Superior temporal gyrus (tissue), 1 donor: ENCODE measurements around the gene ST6GALNAC2.
"Not testable (repeated sequence)": the region's sequence is repeated elsewhere in the genome, so short reads cannot be mapped to it uniquely, and the experiment has no call there.

Experiments
- DNase-seq: peaks from one replicate; pipeline ENCODE4 v3.0.0-alpha.2; 2016; ENCODE audit errors: extremely low spot score

The ST6GALNAC2 gene

DNA sequence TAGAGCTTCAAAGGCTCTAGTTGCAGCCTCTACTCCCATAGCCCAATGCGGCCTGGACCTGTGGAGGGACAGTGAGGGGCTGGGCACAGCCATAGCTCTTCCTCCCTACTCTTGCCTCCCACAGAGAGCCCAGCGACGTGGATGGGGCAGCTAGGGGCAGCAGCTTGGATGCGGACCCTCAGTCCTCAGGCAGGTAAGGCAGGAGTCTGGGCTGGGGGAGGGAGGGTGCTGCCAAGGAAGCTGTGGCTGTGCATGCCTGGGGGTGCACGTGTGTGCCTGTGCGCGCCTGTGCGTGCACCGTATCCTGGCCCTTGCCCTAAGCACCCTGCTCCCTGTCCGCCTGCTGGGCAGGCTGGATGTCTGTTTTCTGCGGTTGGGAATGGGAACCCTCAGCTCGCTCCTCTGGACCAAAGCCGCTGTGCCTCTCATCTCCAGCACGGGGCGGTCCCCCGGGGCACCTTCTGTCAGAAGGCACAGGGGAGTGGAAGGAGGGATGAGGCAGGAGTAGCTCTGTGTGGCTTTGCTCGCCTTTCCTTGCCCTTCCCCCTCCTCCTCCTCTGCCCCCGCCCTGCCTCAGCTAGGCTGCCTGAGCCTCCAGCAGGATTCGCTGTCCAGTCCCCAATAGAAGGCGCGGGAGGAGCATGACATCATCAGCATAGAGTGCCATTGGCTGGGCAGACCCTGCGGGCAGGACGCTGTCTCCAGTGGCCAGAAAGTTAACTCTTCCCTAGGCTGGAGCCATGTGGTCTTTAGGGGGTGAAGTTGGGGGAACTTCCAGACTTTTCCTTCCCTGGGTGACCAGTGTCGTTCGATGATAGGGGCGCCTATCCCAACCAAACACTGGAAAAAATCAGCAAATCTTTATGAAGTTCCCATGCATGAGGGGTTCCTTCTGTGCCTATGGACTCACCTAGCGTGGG lies 45.0 kb downstream of the ST6GALNAC2 start:
- DNase-seq, result peak; percentile 98

DNA sequence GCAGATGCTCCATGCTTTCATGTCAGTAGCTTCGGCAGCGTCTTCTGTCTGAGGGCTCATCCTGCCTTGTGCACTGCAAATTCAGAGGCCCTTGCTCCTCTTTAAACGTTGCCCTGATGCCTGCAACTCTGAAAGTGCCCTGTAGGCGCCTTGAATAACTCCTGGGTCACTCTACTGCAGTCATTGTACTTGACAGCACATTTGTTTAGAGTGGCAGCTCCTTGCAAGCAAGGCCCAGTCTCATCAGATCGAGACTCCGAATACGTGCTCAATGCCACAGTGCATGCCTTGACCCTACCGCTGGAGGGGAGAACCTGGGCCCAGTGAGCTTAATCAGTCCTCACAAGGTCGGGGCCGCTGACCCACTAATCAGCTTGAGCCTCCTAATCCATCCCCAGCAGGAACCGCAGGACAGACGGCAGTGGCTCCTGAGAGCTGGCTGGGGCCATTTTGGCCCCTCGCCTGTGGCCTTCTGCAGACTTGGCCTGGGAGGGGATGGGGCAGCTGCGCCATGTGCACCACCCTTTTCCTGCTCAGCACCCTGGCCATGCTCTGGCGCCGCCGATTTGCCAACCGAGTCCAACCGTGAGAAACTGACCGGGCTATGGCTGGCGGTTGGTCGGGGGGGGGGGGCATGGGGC lies 45.9 kb downstream of the ST6GALNAC2 start, which contains the start of gene PRCD:
Gene PRCD (plus strand): TSS at position 414 of the 641 bp plus-strand sequence. CDS start 98 bp downstream, at position 512.
- DNase-seq, result no peak

DNA sequence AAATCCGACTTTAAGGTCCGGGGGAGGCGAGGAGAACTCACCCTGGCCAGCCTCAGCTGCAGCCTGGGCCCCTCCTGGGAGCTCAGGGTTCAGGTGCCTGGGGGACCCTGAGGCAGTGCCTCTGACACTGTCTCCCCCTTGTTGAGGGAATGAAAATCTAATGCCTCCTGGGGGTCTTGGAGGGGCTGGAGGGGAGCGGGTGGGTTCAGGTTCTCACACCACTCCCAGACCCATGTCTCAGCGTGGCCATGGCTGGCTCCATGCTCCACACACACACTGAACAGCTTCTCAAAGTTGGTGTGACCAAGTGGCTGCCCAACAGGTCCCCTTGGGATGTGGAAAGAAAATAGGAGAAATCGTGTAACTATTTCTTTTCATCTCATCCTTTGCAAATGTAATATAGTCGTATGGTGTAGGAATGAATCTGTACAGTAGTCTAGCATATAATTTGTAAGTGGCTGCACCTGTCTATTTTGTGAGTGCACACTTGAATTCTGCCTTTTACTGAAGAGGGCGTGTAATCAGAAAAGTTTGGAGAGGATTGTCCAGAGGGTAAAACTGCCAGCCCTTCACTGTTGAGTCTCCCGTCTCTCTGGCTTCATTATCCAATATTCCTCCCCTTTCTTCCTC lies 46.6 kb downstream of the ST6GALNAC2 start:
- no peak for DNase-seq

DNA sequence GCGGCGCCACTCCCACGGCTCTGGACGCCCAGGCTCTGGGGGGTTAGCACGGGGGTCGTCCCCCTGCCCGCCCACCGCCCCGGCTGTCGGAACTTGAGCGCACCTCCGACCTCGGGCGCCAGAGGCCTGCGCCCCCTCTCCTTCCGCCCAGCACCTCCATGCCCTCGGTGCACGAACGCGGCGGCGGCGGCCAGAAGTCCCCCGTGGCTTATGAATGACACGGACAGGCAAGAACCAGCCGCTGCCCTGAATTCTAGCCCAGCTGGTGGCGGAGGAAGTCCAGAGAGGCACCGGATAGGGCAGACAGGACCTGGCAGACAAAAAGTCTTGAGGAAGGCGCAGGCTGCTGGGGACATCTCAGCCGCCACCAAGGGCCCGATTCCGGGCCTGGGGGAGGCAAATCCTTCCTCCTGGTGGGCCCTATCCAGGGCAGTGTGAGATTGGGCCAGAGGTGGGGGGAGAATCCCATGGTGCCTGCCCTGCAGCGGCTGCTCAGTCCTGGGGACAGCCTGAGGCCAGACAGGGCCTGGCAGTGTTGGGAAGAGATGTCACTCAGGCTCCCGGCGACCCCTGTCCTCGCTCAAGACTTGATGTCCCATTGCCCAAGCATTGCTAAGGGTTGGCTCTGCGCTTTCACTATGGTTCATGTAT lies 47.3 kb downstream of the ST6GALNAC2 start:
- DNase-seq, result no peak

DNA sequence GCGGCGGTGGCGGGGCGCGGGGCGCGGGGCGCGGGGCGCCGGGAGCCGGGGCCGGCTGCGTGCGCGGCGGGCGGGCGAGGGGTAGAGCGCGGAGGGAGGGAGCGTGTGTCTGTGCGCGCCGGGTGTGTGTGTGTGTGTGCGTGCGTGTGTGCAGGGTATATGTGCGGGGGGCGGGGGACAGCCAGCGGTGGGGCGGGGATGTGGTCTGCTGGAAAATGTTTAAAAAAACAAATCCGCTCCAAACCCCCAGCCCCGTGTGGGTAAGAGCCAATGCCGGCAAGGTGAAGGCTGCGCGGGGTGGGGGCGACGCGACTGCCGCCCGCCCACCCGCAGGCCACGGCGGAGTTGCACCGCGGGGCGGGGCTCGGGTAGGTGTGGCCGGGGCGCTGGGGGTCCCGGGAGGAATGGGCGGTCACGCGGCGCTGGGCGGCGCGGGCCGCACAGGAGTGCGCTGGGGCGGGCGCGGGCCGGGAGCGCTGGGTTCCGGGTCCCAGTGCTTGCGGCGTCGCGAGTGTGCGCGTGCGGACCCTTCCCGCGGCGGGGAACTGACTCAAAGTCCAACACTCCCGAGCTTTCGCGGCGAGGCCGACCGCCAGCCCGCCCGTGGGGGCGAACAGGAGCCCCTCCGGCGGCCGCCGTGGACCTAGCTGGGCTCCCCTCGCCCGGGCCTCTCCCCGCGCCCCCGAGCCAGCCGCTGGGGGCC lies 47.9 kb downstream of the ST6GALNAC2 start, which contains the start of gene CYGB:
Gene CYGB (minus strand): TSS at position 132 of the 703 bp plus-strand sequence. CDS start 167 bp downstream, outside the sequence.
- no peak for DNase-seq

DNA sequence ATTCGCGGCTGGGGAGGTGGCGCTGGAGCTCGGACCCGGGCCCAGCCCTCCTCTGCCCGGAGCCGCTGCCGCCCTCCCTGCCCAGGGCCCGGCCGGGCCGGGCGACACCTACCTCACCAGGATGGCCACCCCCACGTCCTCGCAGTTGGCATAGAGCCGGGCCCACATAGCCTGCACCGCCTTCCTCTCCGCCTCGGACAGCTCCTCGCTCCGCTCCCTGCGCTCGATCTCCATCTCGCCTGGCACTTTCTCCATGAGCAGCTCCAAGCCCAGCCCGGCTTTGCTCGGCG lies 48.4 kb downstream of the ST6GALNAC2 start:
- DNase-seq, result no peak

DNA sequence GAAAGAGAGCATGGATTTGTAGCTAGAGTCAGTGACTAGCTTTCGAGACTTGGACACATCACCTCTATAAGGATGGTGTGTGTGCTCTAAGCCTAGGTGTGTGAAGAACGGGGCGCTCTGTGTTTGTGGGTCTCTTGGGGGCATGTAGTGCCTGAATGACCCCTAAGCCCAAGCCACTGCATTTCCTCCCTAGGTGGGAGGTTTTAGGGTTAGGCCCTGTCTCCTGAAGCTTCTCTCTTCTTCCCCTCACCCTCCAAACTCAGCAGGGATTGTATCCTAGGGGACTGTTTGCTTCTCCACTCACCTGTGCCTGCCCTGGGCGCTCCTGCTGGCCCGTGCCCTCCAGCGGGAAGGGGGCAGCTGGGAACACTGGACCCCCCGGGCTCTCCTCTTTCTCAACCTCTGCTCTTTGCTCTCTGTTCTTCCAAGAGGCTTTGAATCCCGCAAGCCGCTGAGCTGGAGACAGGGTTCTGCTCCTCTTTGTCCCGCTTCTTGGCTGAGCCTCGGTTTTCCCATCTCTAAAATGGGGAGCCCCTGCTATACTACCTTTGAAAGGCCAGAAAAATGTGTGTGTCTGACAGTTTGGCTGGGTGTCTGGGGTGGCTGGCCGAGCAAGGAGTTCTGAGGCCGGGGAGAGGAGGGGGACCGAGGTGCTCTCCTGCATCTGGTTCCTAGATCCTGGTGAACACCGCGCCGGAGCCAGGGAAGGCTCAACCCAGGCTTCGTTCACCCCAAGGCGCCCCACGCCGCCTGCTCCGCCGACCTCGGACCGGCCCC lies 49.0 kb downstream of the ST6GALNAC2 start:
- no peak for DNase-seq

DNA sequence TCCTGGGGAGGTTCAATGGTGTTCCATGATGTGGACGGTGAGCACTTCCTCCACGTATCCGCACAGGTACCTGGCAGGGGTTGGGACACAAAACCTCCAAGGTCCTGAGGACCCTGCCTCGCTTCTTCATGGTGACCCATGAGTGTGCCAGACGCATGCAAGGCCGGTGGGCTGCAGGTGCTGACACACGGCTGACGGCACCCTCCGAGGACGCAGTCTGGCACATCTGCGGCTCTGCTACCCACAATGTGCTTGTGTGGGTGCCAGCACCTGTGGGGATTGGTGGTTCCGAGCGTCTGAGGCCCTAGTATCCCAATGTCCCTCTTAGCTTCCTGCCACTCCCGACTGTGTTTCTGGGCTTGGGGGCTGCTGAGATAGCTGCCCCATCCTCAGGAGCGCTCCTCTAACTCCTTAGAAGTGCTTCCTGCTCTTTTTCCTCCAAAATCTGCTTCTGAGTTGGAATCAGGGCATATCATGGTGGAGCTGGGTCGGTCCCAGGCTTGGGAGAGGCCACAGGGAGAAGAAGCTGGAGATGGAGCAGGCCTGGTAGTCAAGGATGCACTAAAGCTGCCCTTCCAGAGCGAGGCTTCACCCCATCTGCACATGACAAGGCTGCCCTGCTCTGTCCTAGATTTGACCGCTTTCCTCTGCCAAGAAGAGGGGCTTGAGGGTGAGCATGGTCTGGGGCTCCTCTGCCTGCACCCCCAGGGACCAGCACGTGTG lies 49.7 kb downstream of the ST6GALNAC2 start:
- no peak for DNase-seq

DNA sequence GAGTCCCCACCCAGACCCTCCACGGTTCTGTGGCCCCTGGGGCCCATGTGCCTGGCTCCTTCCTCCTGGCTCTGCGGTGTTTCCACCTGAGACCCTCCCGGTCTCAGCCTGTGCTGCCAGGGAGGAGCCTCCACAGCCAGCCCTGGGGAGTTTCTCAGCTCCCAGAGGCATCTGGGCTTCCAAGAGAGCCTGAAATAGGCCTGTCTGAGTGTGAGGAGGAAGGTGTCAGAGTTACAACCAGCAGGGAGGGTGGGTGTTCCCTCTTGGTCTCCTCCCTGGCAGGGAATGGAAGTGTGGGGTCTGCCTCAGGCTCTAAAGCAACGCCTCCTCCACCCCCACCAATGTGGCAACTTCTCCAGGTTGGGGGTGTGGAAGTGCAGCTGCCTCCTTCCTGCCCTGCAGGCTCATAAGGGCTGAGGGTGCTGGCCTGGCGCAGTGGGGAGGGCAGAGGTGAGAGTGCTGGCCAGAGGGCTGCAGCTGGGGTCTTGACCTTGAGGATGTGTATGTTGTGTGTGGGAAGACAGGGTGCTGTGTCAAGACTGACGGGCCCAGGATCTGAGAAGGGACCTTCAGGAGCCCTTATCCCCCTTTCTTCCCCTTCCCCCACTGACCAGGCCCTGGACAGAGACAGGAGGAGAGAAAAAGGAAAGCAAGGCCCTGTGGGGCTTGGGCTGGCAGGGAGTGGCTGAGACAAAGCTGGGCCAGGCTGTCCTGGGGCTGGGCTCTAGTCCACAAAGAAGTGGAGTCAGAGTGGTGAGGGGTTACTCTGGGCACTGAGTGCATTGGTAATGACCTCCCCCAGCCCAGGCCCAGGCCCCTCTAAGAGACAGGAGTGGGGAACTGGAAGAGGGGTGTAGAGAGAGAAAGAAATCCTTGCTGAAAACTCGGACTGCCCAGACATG lies 50.6 kb downstream of the ST6GALNAC2 start:
- DNase-seq, result no peak

DNA sequence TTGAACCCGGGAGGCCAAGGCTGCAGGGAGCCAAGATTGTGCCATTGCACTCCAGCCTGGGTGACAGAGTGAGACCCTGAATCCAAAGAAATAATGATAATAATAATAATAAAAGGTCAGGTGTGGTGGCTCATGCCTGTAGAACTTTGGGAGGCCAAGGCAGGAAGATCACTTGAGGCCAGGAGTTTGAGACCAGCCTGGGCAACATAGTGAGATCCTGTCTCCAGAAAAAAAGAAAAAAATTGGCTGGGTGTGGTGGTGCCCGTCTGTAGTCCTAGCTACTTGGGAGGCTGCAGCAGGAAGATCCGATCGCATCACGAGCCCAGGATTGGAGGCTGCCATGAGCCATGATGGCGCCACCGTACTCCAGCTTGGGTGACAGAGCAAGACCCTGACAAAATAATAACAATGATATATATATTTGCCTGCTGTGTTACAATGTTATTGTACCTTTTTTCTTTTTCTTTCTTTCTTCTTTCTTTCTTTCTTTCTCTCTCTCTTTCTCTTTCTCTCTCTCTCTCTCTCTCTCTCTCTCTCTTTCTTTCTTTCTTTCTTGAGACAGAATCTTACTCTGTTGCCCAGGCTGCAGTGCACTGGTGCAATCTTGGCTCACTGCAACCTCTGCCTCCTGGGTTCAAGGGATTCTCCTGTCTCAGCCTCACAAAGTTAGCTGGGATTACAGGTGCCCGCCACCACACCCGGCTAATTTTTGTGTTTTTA lies 51.9 kb downstream of the ST6GALNAC2 start:
- DNase-seq, result not testable (repeated sequence)

DNA sequence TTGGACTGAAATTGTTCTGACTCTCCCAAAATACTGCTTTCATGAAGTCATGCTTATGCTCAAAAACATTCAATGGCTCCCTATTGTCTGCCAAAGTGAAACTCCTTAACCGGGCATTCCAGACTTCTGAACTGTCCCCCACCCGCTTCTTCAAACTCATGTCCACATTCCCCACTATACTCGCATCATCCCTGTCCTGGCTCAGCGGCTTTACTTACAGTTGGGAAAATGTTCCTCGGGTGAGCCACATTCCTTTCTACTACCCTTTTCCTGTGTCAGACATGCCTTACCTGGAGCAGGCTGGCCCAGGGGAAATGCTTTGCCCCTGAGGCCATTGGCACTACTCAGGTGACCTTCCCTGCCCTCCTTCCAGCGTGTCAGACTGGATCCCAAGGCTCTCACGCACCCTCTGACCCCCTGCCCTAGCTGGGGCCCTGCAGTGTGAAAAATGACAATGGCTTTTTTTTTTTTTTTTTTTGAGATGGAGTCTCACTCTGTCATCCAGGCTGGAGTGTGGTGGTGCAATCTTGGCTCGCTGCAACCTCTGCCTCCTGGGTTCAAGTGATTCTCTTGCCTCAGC lies 53.5 kb downstream of the ST6GALNAC2 start:
- DNase-seq, result no peak

DNA sequence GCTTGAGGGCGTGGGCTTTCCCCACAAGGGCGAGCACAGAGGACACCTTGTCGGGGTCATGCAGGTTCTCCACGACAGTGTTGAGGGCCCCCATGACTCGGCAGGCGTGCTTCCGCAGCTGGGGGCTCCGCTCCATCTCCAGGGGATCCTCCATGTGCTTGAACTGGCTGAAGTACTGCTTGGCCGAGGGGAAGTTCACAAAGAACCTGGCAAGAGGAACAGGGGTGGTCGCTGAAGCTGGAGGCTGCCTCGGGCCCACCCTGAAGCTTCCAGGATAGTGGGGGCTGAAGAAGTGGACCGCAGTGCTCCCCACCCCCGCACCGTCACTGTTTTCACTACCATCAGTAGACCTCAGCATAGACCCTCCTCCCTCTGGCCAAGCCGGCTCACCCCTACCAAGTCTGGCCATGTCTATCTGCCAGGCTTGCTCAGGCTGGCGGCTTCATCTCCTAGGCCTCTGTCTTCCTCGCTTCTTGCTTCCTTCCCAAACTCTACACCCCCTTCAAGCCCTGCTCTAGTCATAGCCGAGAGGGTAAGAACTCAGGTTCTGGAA lies 54.1 kb downstream of the ST6GALNAC2 start:
- DNase-seq, result no peak

DNA sequence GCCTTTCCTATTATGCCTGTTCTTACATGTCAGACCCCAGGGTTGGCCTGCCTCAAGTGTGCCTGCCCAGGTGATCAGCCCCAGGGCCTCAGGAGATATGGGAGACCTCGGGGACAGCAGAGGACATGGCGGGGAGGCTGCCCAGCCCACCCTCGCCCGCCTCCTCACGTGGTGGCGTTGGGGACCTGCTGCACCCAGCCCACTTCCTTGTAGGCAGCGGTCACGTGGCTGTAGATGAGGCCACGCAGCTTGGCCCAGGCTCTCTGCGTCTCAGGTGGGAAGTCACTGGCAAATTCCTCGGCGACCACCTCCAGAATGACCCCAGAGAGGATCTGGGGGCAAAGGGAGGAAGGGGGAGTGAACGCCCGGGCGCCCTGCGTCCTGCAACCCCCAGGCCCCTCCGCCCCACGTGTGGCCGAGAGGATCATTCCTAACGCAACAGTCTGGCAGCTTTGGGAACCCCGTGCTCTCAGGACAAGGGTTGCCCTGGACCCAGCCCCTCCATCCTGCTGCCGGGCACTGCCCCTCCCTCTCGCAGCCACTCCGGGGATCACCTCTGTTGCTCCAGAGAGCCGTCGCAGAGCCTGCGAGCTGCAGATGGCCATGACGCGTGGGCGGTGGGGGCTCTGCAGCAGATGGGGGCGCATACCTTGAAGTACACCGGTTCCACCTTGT lies 54.7 kb downstream of the ST6GALNAC2 start:
- no peak for DNase-seq

DNA sequence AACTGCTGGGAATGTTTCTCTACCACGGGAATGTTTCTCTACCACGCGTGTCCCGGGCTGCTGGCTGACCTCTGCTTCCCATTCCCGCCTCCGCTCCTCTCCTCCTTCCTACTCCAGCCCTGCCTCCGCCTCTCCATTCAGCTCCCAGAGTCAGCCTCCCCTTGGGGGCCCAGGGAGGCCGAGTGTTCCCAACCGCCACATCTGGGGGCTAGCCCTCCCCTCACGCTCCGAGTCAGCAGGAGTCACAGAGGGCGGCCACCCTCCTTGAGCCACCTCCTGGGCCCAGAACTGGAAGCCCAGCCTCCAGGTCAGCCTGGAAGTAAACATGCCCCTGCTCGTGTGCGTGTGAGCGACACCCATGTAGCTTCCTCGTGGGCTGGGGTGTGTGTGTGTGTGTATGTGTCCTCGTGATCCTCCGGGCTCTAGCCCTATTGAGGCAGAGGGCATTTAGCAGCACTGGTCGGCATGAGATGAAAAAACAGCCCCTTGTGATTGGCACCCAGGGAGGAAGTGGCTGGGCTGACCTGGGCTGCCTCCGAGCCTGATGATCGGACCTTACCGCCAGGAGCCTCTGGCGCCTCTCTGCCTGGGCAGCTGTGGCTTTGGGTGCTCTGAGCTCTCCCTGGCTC lies 55.5 kb downstream of the ST6GALNAC2 start:
- DNase-seq, result no peak

DNA sequence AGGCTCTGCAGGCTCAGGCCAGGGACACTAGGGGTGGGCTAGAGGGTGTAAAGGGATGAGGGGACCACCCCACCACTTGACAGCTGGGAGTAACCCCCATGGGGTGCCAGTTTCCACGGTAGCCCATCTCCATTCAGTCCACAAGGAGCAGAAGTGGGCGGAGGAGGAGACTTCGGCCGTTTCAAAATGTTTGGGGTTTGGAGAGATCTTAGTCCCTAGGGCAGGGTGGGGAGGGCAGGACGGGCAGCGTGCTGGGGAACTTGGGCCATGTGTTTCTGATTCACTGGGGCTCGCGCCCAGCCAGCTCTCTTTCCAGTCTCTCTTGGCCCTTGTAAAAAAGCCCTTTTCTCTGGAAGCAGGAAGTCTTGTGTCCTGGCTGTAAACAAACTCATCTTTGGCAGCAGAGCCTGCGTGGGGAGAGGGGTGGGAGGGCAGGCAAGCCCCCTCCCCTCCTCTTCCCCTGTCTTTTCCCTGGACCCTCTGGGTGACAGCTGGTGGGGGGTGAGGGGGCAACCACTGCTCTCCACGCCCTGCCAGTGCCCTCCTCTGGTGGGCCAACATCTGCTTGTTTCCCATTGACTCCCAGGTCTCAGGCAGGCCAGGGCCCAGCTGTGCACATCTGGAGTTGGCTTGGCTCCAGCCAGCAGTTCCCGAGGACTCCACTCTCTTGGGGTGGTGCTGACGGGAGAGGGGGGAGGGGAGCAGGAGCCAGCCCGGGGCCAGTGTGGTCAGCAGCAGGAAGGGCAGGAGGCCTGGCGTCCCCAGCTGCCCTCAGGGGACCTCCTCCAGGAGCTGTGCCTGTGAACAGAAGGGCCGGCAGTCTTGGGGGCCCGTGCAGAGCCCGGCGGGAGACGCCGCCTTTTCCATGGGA lies 56.2 kb downstream of the ST6GALNAC2 start:
- no peak for DNase-seq
